Measurements from ENCODE around the gene UPF1.

Gene UPF1

GRCh38 chr19:18871543-18871942 is 39.8 kb downstream of the UPF1 start:
- DNase-seq (ENCODE audit: low spot score), result no peak

GRCh38 chr19:18875726-18876125 is 44.0 kb downstream of the UPF1 start:
- no peak for DNase-seq (ENCODE audit: low spot score)

- DNase-seq (ENCODE audit: low spot score), result no peak
These were observed 45.1 kb downstream of the UPF1 start for GRCh38 chr19:18876865-18877264.

- DNase-seq (ENCODE audit: low spot score), result no peak
These were observed 46.5 kb downstream of the UPF1 start for GRCh38 chr19:18878058-18878797.

- DNase-seq (ENCODE audit: low spot score), result no peak
These were observed 47.3 kb downstream of the UPF1 start for GRCh38 chr19:18878858-18879578.

GRCh38 chr19:18879579-18880373 is 48.0 kb downstream of the UPF1 start:
- DNase-seq (ENCODE audit: low spot score), result no peak

- no peak for DNase-seq (ENCODE audit: low spot score)
These were observed 49.7 kb downstream of the UPF1 start for GRCh38 chr19:18881491-18881890.

- DNase-seq (ENCODE audit: low spot score), result no peak
These were observed 52.0 kb downstream of the UPF1 start for GRCh38 chr19:18883526-18884304.

GRCh38 chr19:18886972-18887371 is 55.2 kb downstream of the UPF1 start:
- no peak for DNase-seq (ENCODE audit: low spot score)

GRCh38 chr19:18889949-18890745 is 58.4 kb downstream of the UPF1 start:
- no peak for DNase-seq (ENCODE audit: low spot score)

- DNase-seq (ENCODE audit: low spot score), result no peak
These were observed 62.0 kb downstream of the UPF1 start for GRCh38 chr19:18893587-18894253.

GRCh38 chr19:18894254-18895037 is 62.7 kb downstream of the UPF1 start:
- DNase-seq (ENCODE audit: low spot score), result peak; percentile 79

GRCh38 chr19:18895038-18895823 is 63.5 kb downstream of the UPF1 start:
- peak; percentile 80 for DNase-seq (ENCODE audit: low spot score)

GRCh38 chr19:18895824-18896341 is 64.1 kb downstream of the UPF1 start, which contains the start of gene CERS1:
Gene CERS1, minus strand, starts transcription at chr19:18896158. Its CDS starts 86 bp downstream, at chr19:18896072.
- DNase-seq (ENCODE audit: low spot score), result no peak

- no peak for DNase-seq (ENCODE audit: low spot score)
These were observed 64.7 kb downstream of the UPF1 start for GRCh38 chr19:18896421-18896841.

- no peak for DNase-seq (ENCODE audit: low spot score)
These were observed 65.6 kb downstream of the UPF1 start for GRCh38 chr19:18897094-18898029.

- no peak for DNase-seq (ENCODE audit: low spot score)
These were observed 66.4 kb downstream of the UPF1 start for GRCh38 chr19:18898081-18898606.

Data from SK-N-DZ (cell line).